ENCODE measurements around the gene C10orf90. TPM values are rescaled to one million over a fixed set of nuclear protein-coding genes. Genes with fewer than 3 reads are reported as not detected.

Gene C10orf90
- total RNA-seq, 1 experiment from 2014 or later: 0.67 TPM

DNA sequence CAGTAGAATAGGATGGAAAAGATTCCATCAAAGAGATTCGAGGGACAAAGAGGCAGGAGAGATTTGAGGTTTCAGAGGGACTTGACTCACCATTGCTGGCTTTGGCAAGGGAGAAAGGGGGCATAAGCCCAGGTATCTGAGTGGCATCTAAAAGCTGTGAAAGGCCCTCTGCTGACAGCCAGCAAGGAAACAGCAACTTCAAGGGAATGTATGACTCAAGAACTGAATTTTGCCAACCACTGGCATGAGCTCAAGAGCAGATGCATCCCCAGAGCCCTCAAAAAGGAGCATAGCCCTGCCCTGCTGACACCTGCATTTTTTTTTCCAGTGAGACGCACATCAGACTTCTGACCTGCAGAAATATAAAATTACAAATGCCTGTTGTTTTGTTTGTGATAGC is 262.7 kb downstream of the C10orf90 start:
- no peak overlapping the region for H3K27ac ChIP-seq (ENCODE audit: low read length)
- H3K4me3 ChIP-seq (ENCODE audit: low read depth in 2 of 2, low read length in 2 of 2): no peak overlapping the region
- no peaks in the 10 kb centered on the region for H3K9me3 ChIP-seq (ENCODE audit: control insufficient read depth, insufficient read depth, low read depth, low read length)
- TF ChIP-seq SIN3A (IDR thresholded peaks at IDR 0.05; ENCODE audit: borderline replicate concordance, insufficient read depth, low read depth, low read length) (no peak), TCF7L2 (IDR thresholded peaks at IDR 0.05; ENCODE audit: low read depth, low read length) (no peak), POLR2AphosphoS5 (IDR thresholded peaks at IDR 0.05; ENCODE audit: low read depth, low read length) (no peak)
- TF ChIP-seq, protein P1, sequence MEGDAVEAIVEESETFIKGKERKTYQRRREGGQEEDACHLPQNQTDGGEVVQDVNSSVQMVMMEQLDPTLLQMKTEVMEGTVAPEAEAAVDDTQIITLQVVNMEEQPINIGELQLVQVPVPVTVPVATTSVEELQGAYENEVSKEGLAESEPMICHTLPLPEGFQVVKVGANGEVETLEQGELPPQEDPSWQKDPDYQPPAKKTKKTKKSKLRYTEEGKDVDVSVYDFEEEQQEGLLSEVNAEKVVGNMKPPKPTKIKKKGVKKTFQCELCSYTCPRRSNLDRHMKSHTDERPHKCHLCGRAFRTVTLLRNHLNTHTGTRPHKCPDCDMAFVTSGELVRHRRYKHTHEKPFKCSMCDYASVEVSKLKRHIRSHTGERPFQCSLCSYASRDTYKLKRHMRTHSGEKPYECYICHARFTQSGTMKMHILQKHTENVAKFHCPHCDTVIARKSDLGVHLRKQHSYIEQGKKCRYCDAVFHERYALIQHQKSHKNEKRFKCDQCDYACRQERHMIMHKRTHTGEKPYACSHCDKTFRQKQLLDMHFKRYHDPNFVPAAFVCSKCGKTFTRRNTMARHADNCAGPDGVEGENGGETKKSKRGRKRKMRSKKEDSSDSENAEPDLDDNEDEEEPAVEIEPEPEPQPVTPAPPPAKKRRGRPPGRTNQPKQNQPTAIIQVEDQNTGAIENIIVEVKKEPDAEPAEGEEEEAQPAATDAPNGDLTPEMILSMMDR (IDR thresholded peaks at IDR 0.05): no peak
- TF ChIP-seq, protein P2, sequence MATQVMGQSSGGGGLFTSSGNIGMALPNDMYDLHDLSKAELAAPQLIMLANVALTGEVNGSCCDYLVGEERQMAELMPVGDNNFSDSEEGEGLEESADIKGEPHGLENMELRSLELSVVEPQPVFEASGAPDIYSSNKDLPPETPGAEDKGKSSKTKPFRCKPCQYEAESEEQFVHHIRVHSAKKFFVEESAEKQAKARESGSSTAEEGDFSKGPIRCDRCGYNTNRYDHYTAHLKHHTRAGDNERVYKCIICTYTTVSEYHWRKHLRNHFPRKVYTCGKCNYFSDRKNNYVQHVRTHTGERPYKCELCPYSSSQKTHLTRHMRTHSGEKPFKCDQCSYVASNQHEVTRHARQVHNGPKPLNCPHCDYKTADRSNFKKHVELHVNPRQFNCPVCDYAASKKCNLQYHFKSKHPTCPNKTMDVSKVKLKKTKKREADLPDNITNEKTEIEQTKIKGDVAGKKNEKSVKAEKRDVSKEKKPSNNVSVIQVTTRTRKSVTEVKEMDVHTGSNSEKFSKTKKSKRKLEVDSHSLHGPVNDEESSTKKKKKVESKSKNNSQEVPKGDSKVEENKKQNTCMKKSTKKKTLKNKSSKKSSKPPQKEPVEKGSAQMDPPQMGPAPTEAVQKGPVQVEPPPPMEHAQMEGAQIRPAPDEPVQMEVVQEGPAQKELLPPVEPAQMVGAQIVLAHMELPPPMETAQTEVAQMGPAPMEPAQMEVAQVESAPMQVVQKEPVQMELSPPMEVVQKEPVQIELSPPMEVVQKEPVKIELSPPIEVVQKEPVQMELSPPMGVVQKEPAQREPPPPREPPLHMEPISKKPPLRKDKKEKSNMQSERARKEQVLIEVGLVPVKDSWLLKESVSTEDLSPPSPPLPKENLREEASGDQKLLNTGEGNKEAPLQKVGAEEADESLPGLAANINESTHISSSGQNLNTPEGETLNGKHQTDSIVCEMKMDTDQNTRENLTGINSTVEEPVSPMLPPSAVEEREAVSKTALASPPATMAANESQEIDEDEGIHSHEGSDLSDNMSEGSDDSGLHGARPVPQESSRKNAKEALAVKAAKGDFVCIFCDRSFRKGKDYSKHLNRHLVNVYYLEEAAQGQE (IDR thresholded peaks at IDR 0.05; ENCODE audit: insufficient read depth in 1 of 2, low read depth in 2 of 2, low read length in 1 of 2): no peak
- no peak for ATAC-seq
- intact Hi-C loops (cut with micrococcal nuclease; ENCODE audit: unreplicated experiment): no loop called here
- no peaks in the 10 kb centered on the region for H3K4me1 ChIP-seq (ENCODE audit: control insufficient read depth, insufficient read depth, low read length)
- POLR2A ChIA-PET: interaction anchor here (0.7 kb wide), 1 partner anchor 277 kb away, joined by 6 read pairs; no protein-coding TSS in a partner anchor
- no peak for DNase-seq (ENCODE audit: low read depth, low spot score)
- CTCF ChIA-PET: no interaction called here
- H3K36me3 ChIP-seq (ENCODE audit: control insufficient read depth, insufficient read depth, low read length): no peaks in the 10 kb centered on the region
- BruUV-seq (replicated peaks): no TSS peak
- in situ Hi-C loops (cut with HindIII; ENCODE audit: low pct_unique_long_range_greater_than_20kb, low sequenced_read_pairs): no loop called here
- no peaks in the 10 kb centered on the region for H3K27me3 ChIP-seq (ENCODE audit: control insufficient read depth, insufficient read depth, low read length)

DNA sequence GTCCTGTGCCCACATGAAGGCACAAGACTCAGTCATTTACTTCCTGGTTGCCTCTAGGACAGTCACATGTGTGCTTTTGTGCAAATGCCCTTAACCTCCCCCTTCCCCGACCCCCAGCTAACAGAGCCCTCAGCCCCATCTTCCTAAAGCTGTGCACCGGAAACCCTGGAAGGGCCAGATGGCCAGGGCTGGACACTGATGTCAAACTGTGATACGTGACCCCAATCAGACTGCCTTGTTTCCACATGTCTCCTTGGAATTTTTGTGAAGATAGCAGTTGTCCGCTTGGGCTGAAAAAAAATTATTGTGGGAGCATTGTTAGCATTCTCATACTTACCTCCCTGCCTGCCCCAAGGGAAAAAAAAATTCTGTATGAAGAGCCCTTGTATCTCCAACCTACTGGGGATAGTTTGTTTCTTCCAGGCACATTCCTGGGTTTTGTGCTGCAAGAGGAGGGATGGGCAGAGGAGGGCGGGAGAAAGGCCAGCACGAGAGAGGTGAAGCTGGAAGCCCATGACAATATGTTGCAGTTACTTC is 265.2 kb downstream of the C10orf90 start:
- Histone ChIP-seq H3K27ac (ENCODE audit: low read length) (no peak overlapping the region), H3K36me3 (ENCODE audit: control insufficient read depth, insufficient read depth, low read length) (no peaks in the 10 kb centered on the region), H3K4me1 (ENCODE audit: control insufficient read depth, insufficient read depth, low read length) (no peaks in the 10 kb centered on the region), H3K9me3 (ENCODE audit: control insufficient read depth, insufficient read depth, low read depth, low read length) (no peaks in the 10 kb centered on the region), H3K27me3 (ENCODE audit: control insufficient read depth, insufficient read depth, low read length) (no peaks in the 10 kb centered on the region), H3K4me3 (ENCODE audit: low read depth in 2 of 2, low read length in 2 of 2) (no peak overlapping the region)
- ChIA-PET CTCF (no interaction called here), POLR2A (no interaction called here)
- ATAC-seq (no peak), DNase-seq (ENCODE audit: low read depth, low spot score) (no peak)
- BruUV-seq (replicated peaks): no TSS peak
- intact Hi-C loops (cut with micrococcal nuclease; ENCODE audit: unreplicated experiment): no loop called here
- no peak for TF ChIP-seq POLR2AphosphoS5 (IDR thresholded peaks at IDR 0.05; ENCODE audit: low read depth, low read length)
- TF ChIP-seq SIN3A (IDR thresholded peaks at IDR 0.05; ENCODE audit: borderline replicate concordance, insufficient read depth, low read depth, low read length): no peak
- TF ChIP-seq, protein P2 (IDR thresholded peaks at IDR 0.05; ENCODE audit: insufficient read depth in 1 of 2, low read depth in 2 of 2, low read length in 1 of 2): no peak
- TF ChIP-seq TCF7L2 (IDR thresholded peaks at IDR 0.05; ENCODE audit: low read depth, low read length): no peak
- TF ChIP-seq, protein P1 (IDR thresholded peaks at IDR 0.05): no peak
- in situ Hi-C loops (cut with HindIII; ENCODE audit: low pct_unique_long_range_greater_than_20kb, low sequenced_read_pairs): no loop called here
